Right lobe of liver (tissue), 4 donors: ENCODE results near the gene TGM2.

ENCODE experiments used
- CTCF ChIP-seq, 4 donors: fragments of 200-600 bp in 3 of 4; fragments of 450-650 bp in 1 of 4; IDR thresholded peaks; one replicate each; pipeline versions ENCODE4 v1.5.1 to v1.8.0; 2016 to 2022; ENCODE audit warnings: antibody characterized with exemption in 4 of 4, mild to moderate bottlenecking in 2 of 4
- POLR2A ChIP-seq: fragments of 450-650 bp; IDR thresholded peaks from one replicate; pipeline ENCODE4 v1.6.1; 2017; ENCODE audit warnings: antibody characterized with exemption, mild to moderate bottlenecking
- donor health status: DM: no; HTN: no; CAD: no.
- donor health status: DM: no; HTN: no; CAD: no.
- donor health status: DM: no; HTN: yes; CAD: no.

- peak; percentile 14 to 35 (median 24) for TF ChIP-seq CTCF (IDR thresholded peaks at IDR 0.05)
- no peak for TF ChIP-seq POLR2A
These were observed 51.4 kb downstream of the TGM2 start for GRCh38 chr20:38113401-38114325.
